Ovary (tissue), 9 donors: ENCODE results near the gene EIF2S2. TPM values are rescaled to one million over a fixed set of nuclear protein-coding genes. Genes with fewer than 3 reads are reported as not detected.

Experiments used
- DNase-seq, 5 donors: peaks; one replicate each; pipeline ENCODE4 v3.0.0-alpha.2; 2019 to 2020
- H3K27ac ChIP-seq, 2 donors: fragments of 200-600 bp; one replicate each; pipeline versions ENCODE4 v1.5.1 to v1.8.0; 2019 to 2022
- H3K27me3 ChIP-seq: fragments of 200-600 bp; one replicate; pipeline ENCODE4 v1.8.0; 2022
- H3K36me3 ChIP-seq: fragments of 200-600 bp; sonication (generic); one replicate; pipeline ENCODE4 v1.5.1; 2019
- H3K4me1 ChIP-seq: one replicate; pipeline ENCODE4 v1.8.1; 2013; ENCODE audit warnings: mild to moderate bottlenecking, moderate library complexity; ENCODE audit not compliant: insufficient read depth
- H3K4me3 ChIP-seq: fragments of 200-600 bp; sonication (generic); one replicate; pipeline ENCODE4 v1.5.1; 2017
- H3K9me3 ChIP-seq, 2 donors: fragments of 200-600 bp in 1 of 2; sonication (generic) in 1 of 2; one replicate each; pipeline versions ENCODE4 v1.5.1 to v1.8.1; 2013 to 2019; ENCODE audit warnings: mild to moderate bottlenecking in 1 of 2, moderate library complexity in 1 of 2
- CTCF ChIP-seq, 3 donors: fragments of 450-650 bp in 2 of 3; fragments of 200-600 bp in 1 of 3; IDR thresholded peaks; one replicate each; pipeline versions ENCODE4 v1.5.1 to v1.8.0; 2016 to 2022; ENCODE audit warnings: antibody characterized with exemption in 3 of 3, mild to moderate bottlenecking in 1 of 3
- EP300 ChIP-seq: sonication (generic); formaldehyde crosslinking; IDR thresholded peaks from one replicate; pipeline ENCODE4 v1.6.1; 2017; ENCODE audit warnings: antibody characterized with exemption
- POLR2A ChIP-seq: fragments of 450-650 bp; IDR thresholded peaks from one replicate; pipeline ENCODE4 v1.6.1; 2017; ENCODE audit warnings: antibody characterized with exemption, mild to moderate bottlenecking, moderate library complexity
- WGBS, 3 donors: extraction: QIAGEN DNeasy Blood & Tissue Kit in 1 of 3; methylation state at CpG; one replicate each; pipeline versions ENCODE4 v1.1.5 to v1.1.7; 2013 to 2017; 5-methylcytosine and 5-hydroxymethylcytosine counted together
- intact Hi-C, 4 donors: fragments of 100-400 bp; cut with DNase I; formaldehyde crosslinking; loops; one replicate each; pipeline versions ENCODE4 v1.11.0 to v1.15.1; 2022 to 2023
- polyA plus RNA-seq, 2 donors: library from polyadenylated mRNA; stranded (reverse); fragments of 200-250 nt in 1 of 2; fragments of 350-450 nt in 1 of 2; fragmentation: Illumina TruSeq in 1 of 2; extraction: RNeasy Lipid Tissue Mini Kit (QIAGEN cat#74804) in 1 of 2; gene quantifications; one replicate each; pipeline ENCODE4 v1.2.3, GENCODE V29; 2013 to 2014
- total RNA-seq, 7 donors: library from RNA; depleted of rRNA in 2 of 7; stranded (reverse); fragments of >200 nt in 2 of 7; fragmentation: NEBNext Ultra II Directional in 3 of 7; extraction: Animal tissue kit (Norgen Biotek cat#: 25700) in 3 of 7; gene quantifications; one replicate each; pipeline versions ENCODE4 v1.1.0 to v1.2.4, GENCODE V29; 2016 to 2023
- donor health status: DM: no; HTN: no; CAD: no; lungs with moderate emphysema.
- donor health status: DM: no; HTN: no; CAD: no.
- donor health status: Bipolar disorder and iron deficiency.
- donor health status: DM: yes; HTN: yes; CAD: no.
- donor health status: DM: no; HTN: no; CAD: no.
- donor health status: DM: yes; HTN: yes; CAD: no.

The EIF2S2 gene
- total and polyA plus RNA-seq, 9 donors: 29.1 to 85.8 (median 36.1) TPM

- intact Hi-C loops: loop anchor here in 3 of 4 donors (10.0 kb wide), 1 partner anchor 70 kb away; the partner anchor contains the start of gene RALY (in 3 of the 3)
- no peaks in the 10 kb centered on the region for H3K9me3 ChIP-seq
- DNase-seq: peak in 4 of 5 donors; percentile 38 to 59 (median 48)
- TF ChIP-seq POLR2A (no peak), EP300 (no peak), CTCF (IDR thresholded peaks at IDR 0.05) (no peak)
- H3K36me3 ChIP-seq: no peaks in the 10 kb centered on the region
- H3K4me1 ChIP-seq: peaks cover 7% of the 10 kb centered on the region
- H3K27me3 ChIP-seq: no peaks in the 10 kb centered on the region
- 49 to 72% (median 63%) methylated on average over 2 of the region's 2 CpGs for WGBS, 3 donors
- H3K27ac ChIP-seq: no peak overlapping the region
- no peak overlapping the region for H3K4me3 ChIP-seq
Measured at GRCh38 chr20:34065260-34065659, 46.8 kb downstream of the EIF2S2 start.

GRCh38 chr20:34064286-34064685 lies 47.8 kb downstream of the EIF2S2 start:
- H3K9me3 ChIP-seq: no peaks in the 10 kb centered on the region
- H3K4me3 ChIP-seq: no peak overlapping the region
- DNase-seq: no peak
- no peak overlapping the region for H3K27ac ChIP-seq
- no peaks in the 10 kb centered on the region for H3K36me3 ChIP-seq
- TF ChIP-seq CTCF (IDR thresholded peaks at IDR 0.05) (no peak), POLR2A (no peak), EP300 (no peak)
- WGBS, 3 donors: 95 to 100% (median 98%) methylated on average over 3 of the region's 3 CpGs
- intact Hi-C loops: loop anchor here in 3 of 4 donors (10.0 kb wide), 1 partner anchor 69 kb away; the partner anchor contains the start of gene RALY (in 3 of the 3)
- H3K4me1 ChIP-seq: peaks cover 7% of the 10 kb centered on the region
- H3K27me3 ChIP-seq: no peaks in the 10 kb centered on the region

GRCh38 chr20:34062570-34063482 lies 49.2 kb downstream of the EIF2S2 start:
- DNase-seq: no peak
- TF ChIP-seq CTCF (IDR thresholded peaks at IDR 0.05): no peak
- TF ChIP-seq POLR2A: no peak
- TF ChIP-seq EP300: no peak
- intact Hi-C loops: loop anchor here in 3 of 4 donors (10.0 kb wide), 1 partner anchor 68 kb away; the partner anchor contains the start of gene RALY (in 3 of the 3)
- no peaks in the 10 kb centered on the region for H3K36me3 ChIP-seq
- no peaks in the 10 kb centered on the region for H3K27me3 ChIP-seq
- H3K4me1 ChIP-seq: peaks cover 7% of the 10 kb centered on the region
- H3K27ac ChIP-seq: no peak overlapping the region
- H3K9me3 ChIP-seq: no peaks in the 10 kb centered on the region
- 91 to 95% (median 93%) methylated on average over 5 of the region's 5 CpGs for WGBS, 3 donors
- no peak overlapping the region for H3K4me3 ChIP-seq

- TF ChIP-seq EP300 (no peak), POLR2A (no peak), CTCF (IDR thresholded peaks at IDR 0.05) (no peak)
- Histone ChIP-seq H3K36me3 (no peaks in the 10 kb centered on the region), H3K4me1 (peaks cover 7% of the 10 kb centered on the region), H3K27ac (no peak overlapping the region), H3K27me3 (no peaks in the 10 kb centered on the region), H3K4me3 (no peak overlapping the region), H3K9me3 (no peaks in the 10 kb centered on the region)
- no peak for DNase-seq
- intact Hi-C loops: loop anchor here in 3 of 4 donors (10.0 kb wide), 1 partner anchor 67 kb away; the partner anchor contains the start of gene RALY (in 3 of the 3)
Measured at GRCh38 chr20:34061695-34062094, 50.3 kb downstream of the EIF2S2 start.
